ENCODE results near the gene MAGIX.

Gene MAGIX

DNA sequence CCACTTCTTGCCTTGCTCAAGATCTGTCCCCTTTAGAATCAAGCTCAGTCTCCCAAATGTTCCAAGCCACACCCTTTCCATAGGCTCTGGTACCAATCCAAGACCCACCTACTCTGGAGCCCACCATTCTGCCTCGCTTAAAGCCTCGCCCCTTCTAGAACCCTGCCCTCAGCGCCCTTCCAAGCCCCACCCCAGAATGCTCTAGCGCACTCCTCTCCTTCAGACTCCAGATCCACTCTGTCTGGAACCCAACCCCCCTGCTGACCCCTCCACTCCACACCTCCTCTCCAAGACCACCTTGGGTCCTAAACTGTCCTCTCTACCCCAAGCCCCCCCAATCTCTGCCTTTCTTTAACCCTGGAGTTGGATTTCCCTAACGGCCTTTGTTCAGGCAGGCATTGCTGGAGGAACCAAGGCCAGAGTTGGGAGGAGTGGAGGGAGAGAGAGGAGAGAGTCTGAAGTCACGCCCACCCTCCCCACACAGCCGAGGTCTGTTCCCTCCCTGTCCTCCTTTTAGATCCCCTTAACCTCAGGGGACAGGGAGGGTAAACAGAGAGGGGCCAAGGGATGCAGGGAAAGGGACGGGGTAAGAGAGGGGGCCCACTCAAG is 26.0 kb downstream of the MAGIX start:
- no peak for TF ChIP-seq REST (IDR thresholded peaks at IDR 0.05; ENCODE audit: insufficient read depth in 1 of 2, low read depth in 2 of 2, low read length in 2 of 2)
- no peak for TF ChIP-seq FOXP2 (optimal IDR thresholded peaks at IDR 0.05; ENCODE audit: borderline replicate concordance, extremely low read depth, extremely low read length, insufficient read depth)

DNA sequence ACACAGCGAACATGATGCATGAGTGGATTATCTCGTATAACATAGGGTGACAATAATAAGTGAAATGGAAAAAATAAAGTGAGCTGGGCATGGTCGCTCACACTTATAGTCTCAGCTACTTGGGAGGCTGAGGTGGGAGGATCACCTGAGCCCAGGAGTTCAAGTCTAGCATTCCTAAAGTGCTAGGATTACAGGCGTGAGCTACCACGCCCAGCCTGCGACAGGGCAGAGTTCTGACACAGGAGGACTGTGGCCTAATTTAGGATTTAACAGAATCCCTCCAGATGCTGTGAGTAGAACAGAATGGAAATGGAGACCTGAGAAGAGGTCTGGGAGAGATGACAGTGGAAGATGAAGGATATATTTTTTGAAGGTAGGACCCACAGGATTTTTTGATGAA is 27.0 kb downstream of the MAGIX start:
- TF ChIP-seq SIN3A (IDR thresholded peaks at IDR 0.05; ENCODE audit: borderline replicate concordance, insufficient read depth, low read length) (no peak), REST (IDR thresholded peaks at IDR 0.05; ENCODE audit: insufficient read depth in 1 of 2, low read depth in 2 of 2, low read length in 2 of 2) (no peak), TAF1 (IDR thresholded peaks at IDR 0.05; ENCODE audit: borderline replicate concordance, insufficient read depth, low read length) (no peak), POLR2AphosphoS5 (IDR thresholded peaks at IDR 0.05; ENCODE audit: low read depth, low read length) (no peak), FOXP2 (optimal IDR thresholded peaks at IDR 0.05; ENCODE audit: borderline replicate concordance, extremely low read depth, extremely low read length, insufficient read depth) (no peak)

GRCh38 chrX:49190821-49191573 is 28.4 kb downstream of the MAGIX start:
- TF ChIP-seq POLR2AphosphoS5 (IDR thresholded peaks at IDR 0.05; ENCODE audit: low read depth, low read length) (peak; percentile 87), TAF1 (IDR thresholded peaks at IDR 0.05; ENCODE audit: borderline replicate concordance, insufficient read depth, low read length) (peak; percentile 69; the same call in 1 of the 2 replicates), SIN3A (IDR thresholded peaks at IDR 0.05; ENCODE audit: borderline replicate concordance, insufficient read depth, low read length) (no peak), REST (IDR thresholded peaks at IDR 0.05; ENCODE audit: insufficient read depth in 1 of 2, low read depth in 2 of 2, low read length in 2 of 2) (no peak), FOXP2 (optimal IDR thresholded peaks at IDR 0.05; ENCODE audit: borderline replicate concordance, extremely low read depth, extremely low read length, insufficient read depth) (no peak)

- TF ChIP-seq POLR2AphosphoS5 (IDR thresholded peaks at IDR 0.05; ENCODE audit: low read depth, low read length) (no peak), FOXP2 (optimal IDR thresholded peaks at IDR 0.05; ENCODE audit: borderline replicate concordance, extremely low read depth, extremely low read length, insufficient read depth) (no peak), SIN3A (IDR thresholded peaks at IDR 0.05; ENCODE audit: borderline replicate concordance, insufficient read depth, low read length) (no peak), TAF1 (IDR thresholded peaks at IDR 0.05; ENCODE audit: borderline replicate concordance, insufficient read depth, low read length) (no peak), REST (IDR thresholded peaks at IDR 0.05; ENCODE audit: insufficient read depth in 1 of 2, low read depth in 2 of 2, low read length in 2 of 2) (no peak)
Measured at GRCh38 chrX:49191574-49192011, 29.0 kb downstream of the MAGIX start.
